GM23338 (cell line): Measurements from ENCODE around the gene ZNF236. TPM values are rescaled to one million over a fixed set of nuclear protein-coding genes. Genes with fewer than 3 reads are reported as not detected.

Experiments
- ATAC-seq: fragments of 200-7000 bp; cut with Tn5 transposase; 3 replicates; pipeline ENCODE4 v1.9.1; 2020
- DNase-seq: peaks from one replicate; pipeline ENCODE4 v3.0.0-alpha.2; 2015; ENCODE audit warnings: low spot score
- H2AFZ ChIP-seq: fragments of 200-600 bp; sonication (generic); 2 replicates; pipeline ENCODE4 v1.8.0; 2016; ENCODE audit warnings: antibody characterized with exemption, mild to moderate bottlenecking, moderate library complexity
- H3F3A ChIP-seq: fragments of 200-600 bp; sonication (generic); replicated peaks from 2 replicates; pipeline ENCODE4 v1.8.0; 2017; ENCODE audit warnings: antibody characterized with exemption, mixed run types, low read depth
- H3K27ac ChIP-seq: fragments of 200-600 bp; sonication (generic); 2 replicates; pipeline ENCODE4 v1.6.1; 2016; ENCODE audit warnings: low read depth
- H3K27me3 ChIP-seq: fragments of 200-600 bp; sonication (generic); 2 replicates; pipeline ENCODE4 v1.8.0; 2016; ENCODE audit warnings: mild to moderate bottlenecking, mixed run types, moderate library complexity; ENCODE audit not compliant: insufficient read depth
- H3K36me3 ChIP-seq: fragments of 200-600 bp; sonication (generic); 2 replicates; pipeline ENCODE4 v1.8.0; 2016; ENCODE audit warnings: mild to moderate bottlenecking; ENCODE audit not compliant: insufficient read depth
- H3K4me1 ChIP-seq: fragments of 200-600 bp; sonication (generic); 2 replicates; pipeline ENCODE4 v1.8.0; 2016; ENCODE audit warnings: mild to moderate bottlenecking, moderate library complexity; ENCODE audit not compliant: insufficient read depth
- H3K4me2 ChIP-seq: fragments of 200-600 bp; sonication (generic); 2 replicates; pipeline ENCODE4 v1.7.1; 2017; ENCODE audit warnings: mixed run types
- H3K4me3 ChIP-seq: fragments of 200-600 bp; sonication (generic); 2 replicates; pipeline ENCODE4 v1.6.1; 2016; ENCODE audit warnings: mixed run types
- H3K79me2 ChIP-seq: fragments of 200-600 bp; sonication (generic); replicated peaks from 2 replicates; pipeline ENCODE4 v1.8.0; 2017; ENCODE audit warnings: mild to moderate bottlenecking; ENCODE audit not compliant: insufficient read depth
- H3K9me2 ChIP-seq: fragments of 200-600 bp; sonication (generic); 2 replicates; pipeline ENCODE4 v1.8.0; 2017; ENCODE audit not compliant: insufficient read depth
- H4K20me1 ChIP-seq: fragments of 200-600 bp; sonication (generic); replicated peaks from 2 replicates; pipeline ENCODE4 v1.8.0; 2017; ENCODE audit warnings: mild to moderate bottlenecking; ENCODE audit not compliant: insufficient read depth
- H3K27ac Mint-ChIP-seq: 2 replicates; pipeline ENCODE4 v1.8.0; 2020; ENCODE audit warnings: inconsistent platforms, mild to moderate bottlenecking, moderate library complexity, mixed read lengths
- H3K27me3 Mint-ChIP-seq: 3 replicates; pipeline ENCODE4 v1.8.0; 2022; ENCODE audit warnings: low read depth, mild to moderate bottlenecking, moderate library complexity, mixed read lengths, inconsistent platforms; ENCODE audit not compliant: insufficient read depth, poor library complexity
- H3K36me3 Mint-ChIP-seq: 3 replicates; pipeline ENCODE4 v1.8.0; 2021; ENCODE audit warnings: low read depth, mild to moderate bottlenecking, inconsistent platforms, moderate library complexity, mixed read lengths
- H3K4me1 Mint-ChIP-seq: 3 replicates; pipeline ENCODE4 v1.8.0; 2020; ENCODE audit warnings: mild to moderate bottlenecking, inconsistent platforms, mixed read lengths
- H3K4me3 Mint-ChIP-seq: 3 replicates; pipeline ENCODE4 v1.8.0; 2021; ENCODE audit warnings: moderate library complexity, mild to moderate bottlenecking, inconsistent platforms, mixed read lengths
- H3K9me3 Mint-ChIP-seq: 3 replicates; pipeline ENCODE4 v1.8.0; 2020; ENCODE audit warnings: moderate library complexity, mild to moderate bottlenecking, inconsistent platforms, mixed read lengths
- CREB1 ChIP-seq: fragments of 250-450 bp; sonication (Bioruptor Pico); IDR thresholded peaks from 2 replicates; pipeline ENCODE4 v1.5.0; 2020; ENCODE audit warnings: low read depth, mild to moderate bottlenecking, moderate library complexity
- CTCF ChIP-seq, 2 experiments: fragments of 200-600 bp in 1 of 2; sonication (generic) in 1 of 2; conservative IDR thresholded peaks; 2 replicates each; pipeline versions ENCODE4 v1.5.1 to v1.6.1; 2016 to 2017; ENCODE audit warnings: antibody characterized with exemption in 2 of 2, low read depth in 2 of 2, mild to moderate bottlenecking in 2 of 2, moderate library complexity in 1 of 2
- ETS1 ChIP-seq: IDR thresholded peaks from 2 replicates; pipeline ENCODE4 v1.6.1; 2016; ENCODE audit warnings: antibody characterized with exemption
- EZH2 ChIP-seq: fragments of 200-600 bp; sonication (generic); IDR thresholded peaks from one replicate; pipeline ENCODE4 v1.8.0; 2017; ENCODE audit warnings: antibody characterized with exemption, mild to moderate bottlenecking, low read depth; ENCODE audit not compliant: unreplicated experiment
- EZH2phosphoT487 ChIP-seq: fragments of 200-600 bp; sonication (generic); IDR thresholded peaks from one replicate; pipeline ENCODE4 v1.8.1; 2018; ENCODE audit warnings: antibody characterized with exemption; ENCODE audit not compliant: unreplicated experiment
- JUNB ChIP-seq: IDR thresholded peaks from one replicate; pipeline ENCODE4 v1.6.1; 2016; ENCODE audit warnings: antibody characterized with exemption; ENCODE audit not compliant: unreplicated experiment
- NANOG ChIP-seq: IDR thresholded peaks from 2 replicates; pipeline ENCODE4 v1.6.1; 2016; ENCODE audit warnings: antibody characterized with exemption, borderline replicate concordance
- POLR2AphosphoS5 ChIP-seq: IDR thresholded peaks from 2 replicates; pipeline ENCODE4 v1.6.1; 2016; ENCODE audit warnings: antibody characterized with exemption, low read depth
- REST ChIP-seq: IDR thresholded peaks from one replicate; pipeline ENCODE4 v1.6.1; 2018; ENCODE audit warnings: antibody characterized with exemption; ENCODE audit not compliant: unreplicated experiment
- STAT1 ChIP-seq: IDR thresholded peaks from one replicate; pipeline ENCODE4 v1.6.1; 2016; ENCODE audit warnings: antibody characterized with exemption; ENCODE audit not compliant: unreplicated experiment
- ZNF114 ChIP-seq: fragments of 250-450 bp; sonication (Bioruptor Pico); IDR thresholded peaks from 2 replicates; pipeline ENCODE4 v1.5.0; 2020; ENCODE audit warnings: mild to moderate bottlenecking, moderate library complexity
- ZNF331 ChIP-seq: fragments of 250-450 bp; sonication (Bioruptor Pico); IDR thresholded peaks from 2 replicates; pipeline ENCODE4 v1.5.0; 2020; ENCODE audit warnings: low read depth, mild to moderate bottlenecking, moderate library complexity
- polyA plus RNA-seq: library from polyadenylated mRNA; unstranded; fragments of >200 nt; fragmentation: Nextera tagmentation; extraction: Ambion mirVana; gene quantifications from 2 replicates; pipeline ENCODE4 v1.2.1, GENCODE V29; 2016
- total RNA-seq: library from RNA; depleted of rRNA; stranded (reverse); fragments of >200 nt; shearing (Covaris generic); gene quantifications from 2 replicates; pipeline ENCODE4 v1.2.3, GENCODE V29; 2014

The ZNF236 gene
- total and polyA plus RNA-seq, 2 experiments from 2014 or later = 8.9 to 16.3 TPM

- TF ChIP-seq EZH2phosphoT487 = no peak
- no peak for TF ChIP-seq CTCF (conservative IDR thresholded peaks at IDR 0.05; ENCODE audit: low read depth in 2 of 2)
- no peak for TF ChIP-seq STAT1
- TF ChIP-seq ETS1 = no peak
- no peak for TF ChIP-seq NANOG
Measured at GRCh38 chr18:76984193-76985155, 162.1 kb downstream of the ZNF236 start (continued).

- DNase-seq (no peak), ATAC-seq (no peak)
- Histone ChIP-seq H3K4me3 (no peak overlapping the region), H3K36me3 (no peaks in the 10 kb centered on the region), H4K20me1 (no peaks in the 10 kb centered on the region), H3F3A (no peaks in the 10 kb centered on the region), H3K27ac (no peak overlapping the region), H3K4me2 (no peak overlapping the region), H3K27me3 (no peaks in the 10 kb centered on the region), H3K79me2 (no peaks in the 10 kb centered on the region), H2AFZ (no peak overlapping the region), H3K9me2 (no peaks in the 10 kb centered on the region), H3K4me1 (peaks cover 21% of the 10 kb centered on the region)
- Mint-ChIP-seq H3K4me3 (no peak overlapping the region), H3K27me3 (no peaks in the 10 kb centered on the region), H3K36me3 (no peaks in the 10 kb centered on the region), H3K9me3 (no peaks in the 10 kb centered on the region), H3K27ac (no peak overlapping the region), H3K4me1 (peaks cover 32% of the 10 kb centered on the region)
- TF ChIP-seq REST = no peak
- TF ChIP-seq CREB1 (CRISPR knock-in tag) = no peak
- no peak for TF ChIP-seq NANOG
- TF ChIP-seq CTCF (conservative IDR thresholded peaks at IDR 0.05; ENCODE audit: low read depth in 2 of 2) = no peak
- no peak for TF ChIP-seq EZH2phosphoT487
- TF ChIP-seq STAT1 = no peak
- no peak for TF ChIP-seq POLR2AphosphoS5
- TF ChIP-seq ZNF114 (CRISPR knock-in tag) = no peak
- no peak for TF ChIP-seq ZNF331 (CRISPR knock-in tag)
- no peak for TF ChIP-seq JUNB
- TF ChIP-seq EZH2 = no peak
Measured at GRCh38 chr18:76985156-76985950, 163.0 kb downstream of the ZNF236 start.
